Osteocyte (in vitro differentiated cells): Measurements from ENCODE around the gene ZNRD2. TPM values are rescaled to one million over a fixed set of nuclear protein-coding genes. Genes with fewer than 3 reads are reported as not detected.

Experiments used
- DNase-seq: peaks from one replicate; pipeline ENCODE4 v3.0.0; 2021; ENCODE audit warnings: mixed read lengths; ENCODE audit not compliant: unreplicated experiment; ENCODE audit errors: extremely low spot score
- H3K27ac Mint-ChIP-seq: one replicate; pipeline ENCODE4 v1.8.0; 2021; ENCODE audit warnings: mild to moderate bottlenecking, mixed read lengths; ENCODE audit not compliant: unreplicated experiment
- H3K27me3 Mint-ChIP-seq: one replicate; pipeline ENCODE4 v1.8.0; 2021; ENCODE audit warnings: mixed read lengths; ENCODE audit not compliant: unreplicated experiment
- H3K36me3 Mint-ChIP-seq: one replicate; pipeline ENCODE4 v1.8.0; 2021; ENCODE audit warnings: mixed read lengths; ENCODE audit not compliant: unreplicated experiment
- H3K4me1 Mint-ChIP-seq: one replicate; pipeline ENCODE4 v1.8.0; 2021; ENCODE audit warnings: mixed read lengths; ENCODE audit not compliant: unreplicated experiment
- H3K4me3 Mint-ChIP-seq: one replicate; pipeline ENCODE4 v1.8.0; 2021; ENCODE audit warnings: mild to moderate bottlenecking, moderate library complexity, mixed read lengths; ENCODE audit not compliant: unreplicated experiment
- H3K9me3 Mint-ChIP-seq: one replicate; pipeline ENCODE4 v1.8.0; 2021; ENCODE audit warnings: mixed read lengths; ENCODE audit not compliant: unreplicated experiment
- CTCF ChIP-seq: fragments of 200-600 bp; sonication (generic); IDR thresholded peaks from 2 replicates; pipeline ENCODE4 v1.5.0; 2021; ENCODE audit warnings: antibody characterized with exemption, mild to moderate bottlenecking, moderate library complexity
- total RNA-seq: library from RNA; stranded (reverse); gene quantifications from 2 replicates; pipeline ENCODE4 v1.2.1, GENCODE V29; 2021

The ZNRD2 gene
- total RNA-seq, 1 donor from 2014 or later, result 31.3 TPM

- Mint-ChIP-seq H3K4me1 (peaks cover 31% of the 10 kb centered on the region), H3K27ac (no peak overlapping the region), H3K27me3 (no peaks in the 10 kb centered on the region), H3K36me3 (peaks cover 7% of the 10 kb centered on the region), H3K9me3 (no peaks in the 10 kb centered on the region), H3K4me3 (no peak overlapping the region)
- no peak for DNase-seq
- peak; percentile 32 for TF ChIP-seq CTCF
Measured at GRCh38 chr11:65591939-65592857, 21.9 kb downstream of the ZNRD2 start.

GRCh38 chr11:65592858-65593517, 22.7 kb downstream of the ZNRD2 start:
- H3K4me3 Mint-ChIP-seq, result no peak overlapping the region
- H3K36me3 Mint-ChIP-seq, result peaks cover 8% of the 10 kb centered on the region
- TF ChIP-seq CTCF, result no peak
- H3K27me3 Mint-ChIP-seq, result no peaks in the 10 kb centered on the region
- no peak for DNase-seq
- no peaks in the 10 kb centered on the region for H3K9me3 Mint-ChIP-seq
- peaks cover 24% of the 10 kb centered on the region for H3K4me1 Mint-ChIP-seq
- no peak overlapping the region for H3K27ac Mint-ChIP-seq

- peaks cover 7% of the 10 kb centered on the region for H3K36me3 Mint-ChIP-seq
- no peak overlapping the region for H3K4me3 Mint-ChIP-seq
- peaks cover 16% of the 10 kb centered on the region for H3K4me1 Mint-ChIP-seq
- no peaks in the 10 kb centered on the region for H3K27me3 Mint-ChIP-seq
- no peak overlapping the region for H3K27ac Mint-ChIP-seq
- TF ChIP-seq CTCF, result peak; percentile 73
- H3K9me3 Mint-ChIP-seq, result no peaks in the 10 kb centered on the region
- no peak for DNase-seq
Measured at GRCh38 chr11:65593518-65594414, 23.5 kb downstream of the ZNRD2 start.

- TF ChIP-seq CTCF, result no peak
- DNase-seq, result no peak
- Mint-ChIP-seq H3K27me3 (no peaks in the 10 kb centered on the region), H3K4me1 (peaks cover 13% of the 10 kb centered on the region), H3K36me3 (peaks cover 7% of the 10 kb centered on the region), H3K4me3 (no peak overlapping the region), H3K27ac (no peak overlapping the region), H3K9me3 (no peaks in the 10 kb centered on the region)
Measured at GRCh38 chr11:65595131-65595530, 24.9 kb downstream of the ZNRD2 start.
